Measurements from ENCODE around the gene DDX60. TPM values are rescaled to one million over a fixed set of nuclear protein-coding genes. Genes with fewer than 3 reads are reported as not detected.
A peak's percentile ranks its signal among the peaks of the same experiment; 100 is the strongest.

Gene DDX60
- total RNA-seq, 2 experiments from 2014 or later = 18.6 to 21.1 TPM

DNA sequence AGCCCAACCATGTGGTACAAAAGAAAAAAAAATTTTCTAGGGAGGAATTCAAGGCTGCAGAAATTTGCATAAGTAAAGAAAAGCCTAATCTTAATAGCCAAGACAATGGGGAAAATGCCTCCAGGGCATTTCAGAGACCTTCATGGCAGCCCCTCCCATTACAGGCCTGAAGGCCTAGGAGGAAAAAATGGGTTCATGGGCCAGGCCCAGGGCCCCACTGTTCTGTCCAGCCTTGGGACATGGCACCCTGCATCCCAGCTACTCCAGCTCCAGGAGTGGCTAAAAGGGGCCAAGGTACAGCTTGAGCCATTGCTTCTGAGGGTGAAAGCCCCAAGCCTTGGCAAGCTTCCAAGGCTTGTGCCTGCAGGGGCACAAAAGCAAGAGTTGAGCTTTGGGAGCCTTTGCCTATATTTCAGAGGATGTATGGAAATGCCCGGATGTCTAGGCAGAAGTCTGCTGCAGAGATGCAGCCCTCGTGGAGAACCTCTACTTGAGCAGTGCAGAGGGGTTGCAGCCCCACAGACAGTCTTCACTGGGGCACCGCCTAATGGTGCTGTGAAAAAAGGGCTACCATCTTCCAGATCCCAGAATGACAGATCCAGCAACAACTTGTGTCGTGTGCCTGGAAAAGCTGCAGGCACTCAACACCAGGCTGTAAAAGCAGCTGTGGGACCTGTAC lies 115.2 kb downstream of the DDX60 start:
- Mint-ChIP-seq H3K27me3 (no peaks in the 10 kb centered on the region), H3K36me3 (ENCODE audit: low read depth) (peaks cover 7% of the 10 kb centered on the region), H3K27ac (no peak overlapping the region), H3K4me3 (no peak overlapping the region), H3K9me3 (peaks cover 29% of the 10 kb centered on the region), H3K4me1 (ENCODE audit: low read depth) (no peaks in the 10 kb centered on the region)
- ATAC-seq = no peak
- CTCF ChIA-PET = no interaction called here
- POLR2A ChIA-PET = no interaction called here
- no peak for DNase-seq
- TF ChIP-seq, protein P1, sequence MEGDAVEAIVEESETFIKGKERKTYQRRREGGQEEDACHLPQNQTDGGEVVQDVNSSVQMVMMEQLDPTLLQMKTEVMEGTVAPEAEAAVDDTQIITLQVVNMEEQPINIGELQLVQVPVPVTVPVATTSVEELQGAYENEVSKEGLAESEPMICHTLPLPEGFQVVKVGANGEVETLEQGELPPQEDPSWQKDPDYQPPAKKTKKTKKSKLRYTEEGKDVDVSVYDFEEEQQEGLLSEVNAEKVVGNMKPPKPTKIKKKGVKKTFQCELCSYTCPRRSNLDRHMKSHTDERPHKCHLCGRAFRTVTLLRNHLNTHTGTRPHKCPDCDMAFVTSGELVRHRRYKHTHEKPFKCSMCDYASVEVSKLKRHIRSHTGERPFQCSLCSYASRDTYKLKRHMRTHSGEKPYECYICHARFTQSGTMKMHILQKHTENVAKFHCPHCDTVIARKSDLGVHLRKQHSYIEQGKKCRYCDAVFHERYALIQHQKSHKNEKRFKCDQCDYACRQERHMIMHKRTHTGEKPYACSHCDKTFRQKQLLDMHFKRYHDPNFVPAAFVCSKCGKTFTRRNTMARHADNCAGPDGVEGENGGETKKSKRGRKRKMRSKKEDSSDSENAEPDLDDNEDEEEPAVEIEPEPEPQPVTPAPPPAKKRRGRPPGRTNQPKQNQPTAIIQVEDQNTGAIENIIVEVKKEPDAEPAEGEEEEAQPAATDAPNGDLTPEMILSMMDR (IDR thresholded peaks at IDR 0.05) = no peak
- intact Hi-C loops (cut with micrococcal nuclease) = no loop called here

DNA sequence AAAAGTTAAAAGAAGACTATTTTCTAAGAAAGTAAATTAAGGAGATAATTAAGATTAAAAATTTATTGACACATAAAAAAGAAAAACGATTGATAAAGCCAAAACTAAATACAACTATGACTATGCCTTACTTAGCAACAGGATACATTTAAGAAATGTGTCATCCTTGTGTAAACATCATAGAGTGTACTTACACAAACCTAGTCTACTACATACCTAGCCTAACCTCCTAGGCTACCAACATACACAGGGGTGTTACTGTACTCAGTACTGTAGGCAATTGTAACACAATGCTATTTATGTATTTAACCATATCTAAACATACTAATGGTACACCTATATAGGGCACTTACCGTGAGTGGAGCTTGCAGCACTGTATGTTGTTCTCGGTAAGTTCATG lies 117.9 kb downstream of the DDX60 start:
- H3K27ac Mint-ChIP-seq = no peak overlapping the region
- ChIA-PET POLR2A (no interaction called here), CTCF (interaction anchor here (1.4 kb wide), 1 partner anchor 10 kb away, joined by 4 read pairs; no protein-coding TSS in a partner anchor)
- TF ChIP-seq, protein P1 (IDR thresholded peaks at IDR 0.05) = no peak
- intact Hi-C loops (cut with micrococcal nuclease) = no loop called here
- H3K27me3 Mint-ChIP-seq = no peaks in the 10 kb centered on the region
- peaks cover 29% of the 10 kb centered on the region for H3K9me3 Mint-ChIP-seq
- DNase-seq (no peak), ATAC-seq (no peak)
- no peak overlapping the region for H3K4me3 Mint-ChIP-seq
- H3K4me1 Mint-ChIP-seq (ENCODE audit: low read depth) = no peaks in the 10 kb centered on the region
- H3K36me3 Mint-ChIP-seq (ENCODE audit: low read depth) = peaks cover 5% of the 10 kb centered on the region

DNA sequence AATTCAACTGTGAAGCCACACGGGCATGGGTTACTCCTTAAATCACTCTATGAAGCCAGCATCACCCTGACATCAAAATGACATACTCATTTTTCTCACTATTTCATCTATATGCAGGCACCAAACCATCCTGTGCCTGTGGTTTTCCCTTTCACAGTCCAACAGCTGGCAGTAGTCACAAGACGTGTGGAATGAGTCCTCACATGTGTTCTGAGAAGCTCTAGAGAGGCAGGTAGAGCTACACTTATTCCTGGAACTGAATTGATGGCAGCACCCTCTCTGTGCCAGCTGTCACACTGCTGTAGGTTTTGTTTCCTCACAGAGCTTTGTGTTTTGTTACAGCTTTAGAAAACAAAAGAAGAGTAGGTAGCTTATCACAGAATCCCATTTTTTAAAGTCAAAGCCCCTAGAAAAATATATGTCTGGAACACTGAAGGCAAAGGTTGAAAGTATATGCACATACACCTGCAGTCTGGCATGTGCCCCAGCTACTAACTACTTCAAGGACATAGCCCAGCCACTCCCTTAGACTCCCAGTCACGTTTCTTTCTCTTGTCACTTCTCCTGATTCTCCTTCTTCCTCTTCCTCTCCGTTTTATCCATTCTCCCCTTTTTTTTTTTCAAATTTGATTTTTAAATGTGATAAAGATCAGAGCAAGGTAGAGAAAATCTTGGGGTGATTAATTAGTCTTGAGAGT lies 119.1 kb downstream of the DDX60 start:
- H3K36me3 Mint-ChIP-seq (ENCODE audit: low read depth) = peaks cover 5% of the 10 kb centered on the region
- DNase-seq (peak; percentile 25), ATAC-seq (peak; percentile 69)
- H3K9me3 Mint-ChIP-seq = peaks cover 19% of the 10 kb centered on the region
- CTCF ChIA-PET = no interaction called here
- H3K27ac Mint-ChIP-seq = no peak overlapping the region
- H3K4me1 Mint-ChIP-seq (ENCODE audit: low read depth) = no peaks in the 10 kb centered on the region
- H3K4me3 Mint-ChIP-seq = no peak overlapping the region
- POLR2A ChIA-PET = interaction anchor here (0.6 kb wide), 1 partner anchor 419 kb away, joined by 3 read pairs; no protein-coding TSS in a partner anchor
- TF ChIP-seq, protein P1 (IDR thresholded peaks at IDR 0.05) = no peak
- intact Hi-C loops (cut with micrococcal nuclease) = no loop called here
- no peaks in the 10 kb centered on the region for H3K27me3 Mint-ChIP-seq

DNA sequence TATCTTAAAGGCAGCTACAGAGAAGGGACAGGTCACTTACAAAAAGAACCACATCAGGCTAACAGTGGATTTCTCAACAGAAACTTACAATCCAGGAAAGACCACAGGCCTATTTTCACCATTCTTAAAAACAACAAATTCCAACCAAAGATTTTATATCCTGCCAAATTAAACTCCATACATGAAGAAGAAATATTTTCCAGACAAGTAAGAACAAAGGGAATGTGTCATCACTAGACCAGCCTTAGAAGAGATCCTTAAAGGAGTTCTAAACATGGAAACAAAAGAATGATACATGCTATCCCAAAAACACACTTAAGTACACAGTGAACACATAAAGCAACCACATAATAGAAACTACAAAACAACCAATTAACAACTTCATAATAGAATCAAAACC lies 120.6 kb downstream of the DDX60 start:
- peaks cover 10% of the 10 kb centered on the region for H3K9me3 Mint-ChIP-seq
- ATAC-seq (no peak), DNase-seq (no peak)
- H3K27me3 Mint-ChIP-seq = no peaks in the 10 kb centered on the region
- no peak overlapping the region for H3K4me3 Mint-ChIP-seq
- peaks cover 2% of the 10 kb centered on the region for H3K36me3 Mint-ChIP-seq (ENCODE audit: low read depth)
- POLR2A ChIA-PET = no interaction called here
- CTCF ChIA-PET = no interaction called here
- intact Hi-C loops (cut with micrococcal nuclease) = no loop called here
- no peaks in the 10 kb centered on the region for H3K4me1 Mint-ChIP-seq (ENCODE audit: low read depth)
- TF ChIP-seq, protein P1 (IDR thresholded peaks at IDR 0.05) = no peak
- H3K27ac Mint-ChIP-seq = no peak overlapping the region

DNA sequence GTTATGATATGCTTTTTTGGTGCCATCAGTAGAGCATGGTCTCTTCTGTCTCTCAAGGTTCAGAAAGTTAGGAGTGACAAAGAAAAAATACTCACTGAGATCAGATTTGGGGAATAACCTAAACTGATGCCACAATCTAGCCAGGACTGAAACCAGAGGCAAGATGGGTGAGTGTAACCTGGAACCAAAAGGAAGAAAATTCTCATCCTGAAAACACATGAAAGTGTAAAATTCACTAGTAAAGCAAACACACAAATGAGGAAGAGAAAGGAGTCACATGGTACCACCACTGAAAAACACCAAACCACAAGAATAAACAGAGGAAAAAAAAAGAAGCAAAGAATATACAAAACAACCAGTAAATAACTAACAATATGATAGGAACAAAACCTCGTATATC lies 129.8 kb downstream of the DDX60 start:
- POLR2A ChIA-PET = no interaction called here
- H3K9me3 Mint-ChIP-seq = no peaks in the 10 kb centered on the region
- no peak overlapping the region for H3K4me3 Mint-ChIP-seq
- H3K36me3 Mint-ChIP-seq (ENCODE audit: low read depth) = no peaks in the 10 kb centered on the region
- no peaks in the 10 kb centered on the region for H3K27me3 Mint-ChIP-seq
- no peak for DNase-seq
- no peaks in the 10 kb centered on the region for H3K4me1 Mint-ChIP-seq (ENCODE audit: low read depth)
- intact Hi-C loops (cut with micrococcal nuclease) = loop anchor here (10.0 kb wide), 2 partner anchors 326 to 726 kb away; no protein-coding TSS in a partner anchor
- no peak overlapping the region for H3K27ac Mint-ChIP-seq
- ATAC-seq = no peak
- TF ChIP-seq, protein P1 (IDR thresholded peaks at IDR 0.05) = no peak
- CTCF ChIA-PET = no interaction called here

Measured in activated CD8-positive, alpha-beta T cell treated with anti-CD3 and anti-CD28 coated beads for 36 hours (primary cell).